Gastrocnemius medialis (tissue), 4 donors: ENCODE measurements around the gene INKA1. TPM values are rescaled to one million over a fixed set of nuclear protein-coding genes. Genes with fewer than 3 reads are reported as not detected.
"Not testable (repeated sequence)": the region's sequence is repeated elsewhere in the genome, so short reads cannot be mapped to it uniquely, and the experiment has no call there.

Experiments used
- ATAC-seq, 2 donors: fragments of 150-250 bp; one replicate each; pipeline ENCODE4 v1.9.1; 2016
- DNase-seq, 2 donors: peaks; one replicate each; pipeline ENCODE4 v3.0.0-alpha.2; 2019
- H3K27ac ChIP-seq, 4 donors: fragments of 200-600 bp; sonication (generic); 1 replicate in 1 of 4; 2 replicates in 3 of 4; pipeline ENCODE4 v1.5.1; 2016 to 2018; ENCODE audit warnings: mild to moderate bottlenecking in 2 of 4, moderate library complexity in 1 of 4
- H3K27me3 ChIP-seq, 3 donors: fragments of 200-600 bp; sonication (generic) in 2 of 3; 1 replicate in 1 of 3; 2 replicates in 2 of 3; pipeline versions ENCODE4 v1.5.1 to v1.6.0; 2016 to 2019; ENCODE audit warnings: mild to moderate bottlenecking in 1 of 3, moderate library complexity in 1 of 3
- H3K36me3 ChIP-seq, 2 donors: fragments of 200-600 bp; sonication (generic) in 1 of 2; one replicate each; pipeline ENCODE4 v1.5.1; 2017 to 2018
- H3K4me1 ChIP-seq, 2 donors: fragments of 200-600 bp; sonication (generic) in 1 of 2; one replicate each; pipeline ENCODE4 v1.5.1; 2016 to 2017; ENCODE audit warnings: mild to moderate bottlenecking in 2 of 2
- H3K4me3 ChIP-seq, 4 donors: fragments of 200-600 bp; sonication (generic) in 3 of 4; 1 replicate in 1 of 4; 2 replicates in 3 of 4; pipeline ENCODE4 v1.5.1; 2016 to 2019; ENCODE audit warnings: mild to moderate bottlenecking in 2 of 4
- H3K9me3 ChIP-seq, 3 donors: fragments of 200-600 bp; sonication (generic) in 2 of 3; 1 replicate in 1 of 3; 2 replicates in 2 of 3; pipeline ENCODE4 v1.5.1; 2016 to 2019
- POLR2A ChIP-seq, 2 donors: fragments of 450-650 bp; IDR thresholded peaks; one replicate each; pipeline ENCODE4 v1.6.1; 2017; ENCODE audit warnings: antibody characterized with exemption in 2 of 2, mild to moderate bottlenecking in 2 of 2, moderate library complexity in 2 of 2
- in situ Hi-C, 4 donors: fragments of 200-750 bp; cut with MboI; loops; one replicate each; pipeline versions ENCODE4 v1.15.0 to v1.8.0; 2017; ENCODE audit warnings: low sequenced_read_pairs in 4 of 4
- intact Hi-C: fragments of 100-400 bp; cut with DNase I; formaldehyde crosslinking; loops from one replicate; pipeline ENCODE4 v1.15.1; 2023; ENCODE audit warnings: low total_unique reads
- total RNA-seq, 4 donors: library from RNA; depleted of rRNA; stranded (reverse); fragments of >200 nt; gene quantifications; one replicate each; pipeline versions ENCODE4 v1.1.0 to v1.2.3, GENCODE V29; 2016
- TF ChIP-seq, protein P1 (sequence below), 5 experiments: fragments of 450-650 bp in 3 of 5; fragments of 200-600 bp in 2 of 5; sonication (generic) in 2 of 5; IDR thresholded peaks in 4 of 5; conservative IDR thresholded peaks in 1 of 5; 1 replicate in 4 of 5; 2 replicates in 1 of 5; pipeline ENCODE4 v1.5.1; 2016 to 2019; ENCODE audit warnings: antibody characterized with exemption in 5 of 5, mild to moderate bottlenecking in 3 of 5, moderate library complexity in 3 of 5

INKA1 gene
- total RNA-seq, 4 donors from 2014 or later: 1.1 to 10.9 (median 5.2) TPM; not detected in 1

DNA sequence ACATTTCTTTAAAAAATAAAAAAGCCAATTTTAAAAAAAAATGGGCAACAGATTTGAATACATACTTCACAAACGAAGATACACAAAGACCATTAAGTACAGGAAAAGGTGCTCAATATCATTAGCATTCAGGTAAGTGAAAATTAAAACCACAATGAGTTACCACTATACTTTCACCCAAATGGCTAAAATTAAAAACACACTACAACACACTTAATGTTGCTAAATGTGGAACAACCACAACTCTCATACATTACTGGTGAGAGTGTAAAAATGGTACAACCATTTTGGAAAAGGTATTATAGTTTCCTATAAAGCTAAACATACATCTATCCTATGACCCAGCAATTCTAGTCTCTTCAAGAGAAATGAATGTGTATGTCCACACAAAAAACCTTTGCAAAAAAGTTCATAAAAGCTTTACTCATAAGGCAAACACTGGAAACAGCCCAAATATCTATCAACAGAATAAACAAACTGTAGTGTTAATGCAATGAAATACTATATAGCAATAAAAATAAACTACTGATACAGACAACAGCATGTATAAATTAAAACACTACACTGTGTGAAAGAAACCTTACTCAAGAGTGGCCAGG, 31.6 kb upstream of the INKA1 start:
- Histone ChIP-seq H3K27ac (no peak overlapping the region), H3K27me3 (no peaks in the 10 kb centered on the region), H3K36me3 (no peaks in the 10 kb centered on the region), H3K4me3 (no peak overlapping the region), H3K4me1 (peaks cover 3 to 4% of the 10 kb centered on the region in 2 donors), H3K9me3 (no peaks in the 10 kb centered on the region)
- in situ Hi-C loops: no loop called here
- ATAC-seq: no peak
- no peak for TF ChIP-seq POLR2A (IDR thresholded peaks at IDR 0.05)
- TF ChIP-seq, protein P1, sequence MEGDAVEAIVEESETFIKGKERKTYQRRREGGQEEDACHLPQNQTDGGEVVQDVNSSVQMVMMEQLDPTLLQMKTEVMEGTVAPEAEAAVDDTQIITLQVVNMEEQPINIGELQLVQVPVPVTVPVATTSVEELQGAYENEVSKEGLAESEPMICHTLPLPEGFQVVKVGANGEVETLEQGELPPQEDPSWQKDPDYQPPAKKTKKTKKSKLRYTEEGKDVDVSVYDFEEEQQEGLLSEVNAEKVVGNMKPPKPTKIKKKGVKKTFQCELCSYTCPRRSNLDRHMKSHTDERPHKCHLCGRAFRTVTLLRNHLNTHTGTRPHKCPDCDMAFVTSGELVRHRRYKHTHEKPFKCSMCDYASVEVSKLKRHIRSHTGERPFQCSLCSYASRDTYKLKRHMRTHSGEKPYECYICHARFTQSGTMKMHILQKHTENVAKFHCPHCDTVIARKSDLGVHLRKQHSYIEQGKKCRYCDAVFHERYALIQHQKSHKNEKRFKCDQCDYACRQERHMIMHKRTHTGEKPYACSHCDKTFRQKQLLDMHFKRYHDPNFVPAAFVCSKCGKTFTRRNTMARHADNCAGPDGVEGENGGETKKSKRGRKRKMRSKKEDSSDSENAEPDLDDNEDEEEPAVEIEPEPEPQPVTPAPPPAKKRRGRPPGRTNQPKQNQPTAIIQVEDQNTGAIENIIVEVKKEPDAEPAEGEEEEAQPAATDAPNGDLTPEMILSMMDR (IDR thresholded peaks at IDR 0.05 in 4 of 5, conservative IDR thresholded peaks at IDR 0.05 in 1 of 5): no peak
- intact Hi-C loops: no loop called here
- no peak for DNase-seq

GRCh38 chr3:49772703-49773102, 30.4 kb upstream of the INKA1 start:
- no peak for DNase-seq
- intact Hi-C loops: no loop called here
- H3K36me3 ChIP-seq: no peaks in the 10 kb centered on the region

DNA sequence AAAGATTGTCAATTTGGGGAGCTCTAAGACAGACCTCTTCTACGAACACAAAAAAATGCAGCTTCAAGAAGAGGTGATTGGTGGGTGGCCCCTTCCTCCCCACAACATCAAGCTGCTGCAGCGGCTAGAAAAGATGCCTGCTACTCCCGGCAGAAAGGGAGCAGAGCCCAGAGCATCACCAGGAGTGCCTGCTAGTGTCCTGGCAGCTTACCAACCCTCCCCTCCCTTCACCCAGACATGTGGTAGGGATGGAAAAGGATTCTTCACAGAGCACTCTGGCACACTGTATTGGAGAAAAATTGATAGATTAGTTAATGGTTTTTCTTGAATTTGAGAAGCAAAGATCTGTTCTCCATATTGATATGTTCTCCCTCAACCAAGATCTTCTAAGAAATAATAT, 27.5 kb upstream of the INKA1 start:
- TF ChIP-seq, protein P1 (IDR thresholded peaks at IDR 0.05 in 4 of 5, conservative IDR thresholded peaks at IDR 0.05 in 1 of 5): no peak
- no peak for TF ChIP-seq POLR2A (IDR thresholded peaks at IDR 0.05)
- ATAC-seq (no peak), DNase-seq (no peak)
- no peak overlapping the region for H3K27ac ChIP-seq
- H3K4me3 ChIP-seq: no peak overlapping the region
- no peaks in the 10 kb centered on the region for H3K9me3 ChIP-seq
- H3K36me3 ChIP-seq: peaks cover 0 to 3% of the 10 kb centered on the region in 2 donors
- in situ Hi-C loops: no loop called here
- intact Hi-C loops: no loop called here
- H3K27me3 ChIP-seq: no peaks in the 10 kb centered on the region
- H3K4me1 ChIP-seq: peaks cover 6 to 12% of the 10 kb centered on the region in 2 donors

More at GRCh38 chr3:49772703-49773102, 30.4 kb upstream of the INKA1 start:
- no peak overlapping the region for H3K4me3 ChIP-seq
- ATAC-seq: no peak
- H3K27me3 ChIP-seq: no peaks in the 10 kb centered on the region
- H3K4me1 ChIP-seq: peaks cover 3 to 4% of the 10 kb centered on the region in 2 donors
- in situ Hi-C loops: no loop called here
- no peak overlapping the region for H3K27ac ChIP-seq
- TF ChIP-seq, protein P1 (IDR thresholded peaks at IDR 0.05 in 4 of 5, conservative IDR thresholded peaks at IDR 0.05 in 1 of 5): no peak
- TF ChIP-seq POLR2A (IDR thresholded peaks at IDR 0.05): no peak
- no peaks in the 10 kb centered on the region for H3K9me3 ChIP-seq

- H3K9me3 ChIP-seq, intact Hi-C loops, DNase-seq, H3K27me3 ChIP-seq, H3K36me3 ChIP-seq, H3K27ac ChIP-seq, H3K4me3 ChIP-seq, ATAC-seq, in situ Hi-C loops: not testable (repeated sequence)
- H3K4me1 ChIP-seq: peaks cover 8 to 17% of the 10 kb centered on the region in 2 donors
Observed at GRCh38 chr3:49776101-49776500, 27.0 kb upstream of the INKA1 start.

GRCh38 chr3:49779358-49780079, 23.5 kb upstream of the INKA1 start:
- Histone ChIP-seq H3K36me3 (peaks cover 0 to 8% of the 10 kb centered on the region in 2 donors), H3K4me1 (peaks cover 9 to 20% of the 10 kb centered on the region in 2 donors)
- TF ChIP-seq POLR2A (IDR thresholded peaks at IDR 0.05): no peak
- TF ChIP-seq, protein P1 (IDR thresholded peaks at IDR 0.05 in 4 of 5, conservative IDR thresholded peaks at IDR 0.05 in 1 of 5): no peak

More at GRCh38 chr3:49779358-49780079, 23.5 kb upstream of the INKA1 start:
- DNase-seq (no peak), ATAC-seq (no peak)
- intact Hi-C loops: loop anchor here (10.0 kb wide), 1 partner anchor 935 kb away; the partner anchor contains the start of gene PRKAR2A
- Histone ChIP-seq H3K27ac (no peak overlapping the region), H3K4me3 (no peak overlapping the region), H3K9me3 (no peaks in the 10 kb centered on the region), H3K27me3 (no peaks in the 10 kb centered on the region)
- in situ Hi-C loops: no loop called here
